DND-41 (cell line): ENCODE measurements around the gene CIDEC.

Experiments
- CTCF ChIP-seq: IDR thresholded peaks from 2 replicates; pipeline ENCODE4 v1.5.1; 2012; ENCODE audit warnings: borderline replicate concordance, low read length, moderate library complexity, mild to moderate bottlenecking; ENCODE audit not compliant: poor library complexity, severe bottlenecking; ENCODE audit errors: extremely low read depth
- EZH2 ChIP-seq: IDR thresholded peaks from 3 replicates; pipeline ENCODE4 v1.6.1; 2012; ENCODE audit warnings: borderline replicate concordance, low read depth, mild to moderate bottlenecking, moderate library complexity, low read length, inconsistent platforms; ENCODE audit not compliant: severe bottlenecking

- no peak for TF ChIP-seq CTCF
- TF ChIP-seq EZH2 = no peak
These were observed 62.6 kb downstream of the CIDEC start for GRCh38 chr3:9817436-9817835.
